PC-3 (cell line): ENCODE data around the gene PICALM. TPM values are rescaled to one million over a fixed set of nuclear protein-coding genes. Genes with fewer than 3 reads are reported as not detected.
A peak's percentile ranks its signal among the peaks of the same experiment; 100 is the strongest.

Experiments
- ATAC-seq: fragments of 200-7000 bp; cut with Tn5 transposase; 2 replicates; pipeline ENCODE4 v1.9.1; 2020; ENCODE audit warnings: mild to moderate bottlenecking, moderate library complexity
- BruUV-seq: library from RNA; stranded (reverse); fragments of 400-500 nt; replicated peaks from 2 replicates; lab custom pipeline; 2021; lab: Mats Ljungman, UMichigan
- CTCF ChIA-PET: fragments of 300-600 bp; sonication (Branson Sonifier 250); formaldehyde crosslinking; loops from one replicate; lab custom pipeline; 2022; ENCODE audit warnings: antibody characterized with exemption; lab: Charles Lee
- POLR2A ChIA-PET: fragments of 300-600 bp; sonication (Branson Sonifier 250); formaldehyde crosslinking; loops from one replicate; lab custom pipeline; 2022; ENCODE audit warnings: antibody characterized with exemption; ENCODE audit not compliant: unreplicated experiment; lab: Charles Lee
- DNase-seq: peaks from one replicate; pipeline ENCODE4 v3.0.0-alpha.2; 2015
- H2AFZ ChIP-seq: fragments of 300-600 bp; sonication (generic); 2 replicates; pipeline ENCODE4 v1.6.0; 2016; ENCODE audit warnings: antibody characterized with exemption, low read length
- H3F3A ChIP-seq: fragments of 300-600 bp; sonication (generic); one replicate; pipeline ENCODE4 v1.6.0; 2017; ENCODE audit warnings: antibody characterized with exemption, low read length, control low read depth, mild to moderate bottlenecking; ENCODE audit not compliant: unreplicated experiment
- H3K27ac ChIP-seq: fragments of 300-600 bp; sonication (generic); 2 replicates; pipeline ENCODE4 v1.5.1; 2016; ENCODE audit warnings: mild to moderate bottlenecking, low read length
- H3K27me3 ChIP-seq: fragments of 300-600 bp; sonication (generic); 2 replicates; pipeline ENCODE4 v1.6.1; 2016; ENCODE audit warnings: low read length, mixed read lengths
- H3K36me3 ChIP-seq: fragments of 300-600 bp; sonication (generic); 2 replicates; pipeline ENCODE4 v1.6.1; 2016; ENCODE audit warnings: low read depth, mixed run types, low read length, mixed read lengths
- H3K4me1 ChIP-seq: fragments of 300-600 bp; sonication (generic); 2 replicates; pipeline ENCODE4 v1.5.1; 2016; ENCODE audit warnings: low read length; ENCODE audit not compliant: insufficient read depth
- H3K4me2 ChIP-seq: fragments of 300-600 bp; sonication (generic); 2 replicates; pipeline ENCODE4 v1.6.0; 2016; ENCODE audit warnings: low read length
- H3K4me3 ChIP-seq: fragments of 300-600 bp; sonication (generic); 2 replicates; pipeline ENCODE4 v1.5.1; 2016; ENCODE audit warnings: mild to moderate bottlenecking, low read length, mixed read lengths
- H3K79me2 ChIP-seq: fragments of 300-600 bp; sonication (generic); 2 replicates; pipeline ENCODE4 v1.6.1; 2017; ENCODE audit warnings: low read length, mixed read lengths
- H3K9ac ChIP-seq: fragments of 300-600 bp; sonication (generic); 2 replicates; pipeline ENCODE4 v1.6.0; 2016; ENCODE audit warnings: mild to moderate bottlenecking, low read length
- H3K9me2 ChIP-seq: fragments of 300-600 bp; sonication (generic); replicated peaks from 2 replicates; pipeline ENCODE4 v1.6.1; 2016; ENCODE audit warnings: mixed run types, low read length, mixed read lengths
- H3K9me3 ChIP-seq: fragments of 300-600 bp; sonication (generic); 2 replicates; pipeline ENCODE4 v1.6.1; 2016; ENCODE audit warnings: low read length, mixed read lengths
- H4K20me1 ChIP-seq: fragments of 300-600 bp; sonication (generic); 2 replicates; pipeline ENCODE4 v1.6.1; 2016; ENCODE audit warnings: low read length, mixed read lengths
- EZH2 ChIP-seq: fragments of 300-600 bp; sonication (generic); IDR thresholded peaks from one replicate; pipeline ENCODE4 v1.6.1; 2017; ENCODE audit warnings: antibody characterized with exemption, mild to moderate bottlenecking, low read length; ENCODE audit not compliant: unreplicated experiment
- EZH2phosphoT487 ChIP-seq: fragments of 300-600 bp; sonication (generic); IDR thresholded peaks from 2 replicates; pipeline ENCODE4 v1.6.1; 2018; ENCODE audit warnings: mild to moderate bottlenecking, antibody characterized with exemption, low read length, borderline replicate concordance
- intact Hi-C: fragments of 100-400 bp; cut with micrococcal nuclease; formaldehyde crosslinking; loops from 2 replicates; pipeline ENCODE4 v1.9.0; 2023
- total RNA-seq: library from RNA; depleted of rRNA; stranded (reverse); fragments of >200 nt; gene quantifications from 2 replicates; pipeline ENCODE4 v1.2.3, GENCODE V29; 2014
- TF ChIP-seq, protein P1 (sequence below): fragments of 300-600 bp; sonication (generic); conservative IDR thresholded peaks from 2 replicates; pipeline ENCODE4 v1.5.1; 2017; ENCODE audit warnings: antibody characterized with exemption, low read depth, mild to moderate bottlenecking, low read length

PICALM gene
- total RNA-seq, 1 experiment from 2014 or later: 59.3 TPM

DNA sequence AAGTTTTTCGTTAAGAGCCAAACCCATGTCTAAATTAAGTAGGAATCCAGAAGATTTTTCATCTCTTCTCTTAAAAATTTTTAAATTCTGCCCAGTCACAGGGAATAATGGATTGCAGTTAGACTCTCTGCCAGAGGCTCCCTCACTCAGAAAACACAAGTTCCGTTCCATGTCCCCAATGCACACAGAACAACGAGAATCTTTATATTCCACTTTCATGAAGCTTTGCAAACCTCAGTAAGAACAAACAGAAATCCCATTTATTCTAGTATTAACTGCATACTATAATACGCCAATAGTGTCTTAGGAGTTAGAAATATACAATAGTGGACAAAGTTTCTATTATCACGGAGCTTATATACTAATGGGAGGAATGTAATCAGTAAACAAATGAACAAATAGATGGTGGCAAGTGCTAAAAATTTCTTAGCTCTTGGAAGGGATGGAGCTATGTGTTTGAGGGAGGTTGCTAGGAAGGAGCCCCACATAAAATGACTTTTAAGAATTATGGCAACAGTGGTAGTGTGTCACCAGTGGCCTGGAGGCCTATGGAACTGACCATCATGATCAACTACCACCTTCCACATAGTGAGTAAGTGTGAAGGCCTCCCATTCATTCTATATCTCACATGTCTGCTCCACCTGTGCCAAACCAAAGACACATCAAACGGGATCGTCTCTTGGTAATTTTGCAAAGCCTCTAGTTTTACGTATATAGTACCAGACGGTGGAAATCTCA lies 24.9 kb downstream of the PICALM start:
- BruUV-seq: no TSS peak
- no peak overlapping the region for H3K4me3 ChIP-seq
- no peaks in the 10 kb centered on the region for H3K9me3 ChIP-seq
- no peaks in the 10 kb centered on the region for H3K36me3 ChIP-seq
- DNase-seq: no peak
- no peaks in the 10 kb centered on the region for H3F3A ChIP-seq
- no peak overlapping the region for H3K9ac ChIP-seq
- no peak overlapping the region for H3K27ac ChIP-seq
- ATAC-seq: no peak
- TF ChIP-seq, protein P1, sequence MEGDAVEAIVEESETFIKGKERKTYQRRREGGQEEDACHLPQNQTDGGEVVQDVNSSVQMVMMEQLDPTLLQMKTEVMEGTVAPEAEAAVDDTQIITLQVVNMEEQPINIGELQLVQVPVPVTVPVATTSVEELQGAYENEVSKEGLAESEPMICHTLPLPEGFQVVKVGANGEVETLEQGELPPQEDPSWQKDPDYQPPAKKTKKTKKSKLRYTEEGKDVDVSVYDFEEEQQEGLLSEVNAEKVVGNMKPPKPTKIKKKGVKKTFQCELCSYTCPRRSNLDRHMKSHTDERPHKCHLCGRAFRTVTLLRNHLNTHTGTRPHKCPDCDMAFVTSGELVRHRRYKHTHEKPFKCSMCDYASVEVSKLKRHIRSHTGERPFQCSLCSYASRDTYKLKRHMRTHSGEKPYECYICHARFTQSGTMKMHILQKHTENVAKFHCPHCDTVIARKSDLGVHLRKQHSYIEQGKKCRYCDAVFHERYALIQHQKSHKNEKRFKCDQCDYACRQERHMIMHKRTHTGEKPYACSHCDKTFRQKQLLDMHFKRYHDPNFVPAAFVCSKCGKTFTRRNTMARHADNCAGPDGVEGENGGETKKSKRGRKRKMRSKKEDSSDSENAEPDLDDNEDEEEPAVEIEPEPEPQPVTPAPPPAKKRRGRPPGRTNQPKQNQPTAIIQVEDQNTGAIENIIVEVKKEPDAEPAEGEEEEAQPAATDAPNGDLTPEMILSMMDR: no peak
- TF ChIP-seq EZH2phosphoT487 (no peak), EZH2 (no peak)
- H2AFZ ChIP-seq: no peak overlapping the region
- peaks cover 24% of the 10 kb centered on the region for H4K20me1 ChIP-seq
- ChIA-PET POLR2A (no interaction called here), CTCF (no interaction called here)
- intact Hi-C loops: loop anchor here (2.0 to 5.0 kb wide), 2 partner anchors 173 to 245 kb away; no protein-coding TSS in a partner anchor
- H3K79me2 ChIP-seq: peaks cover 93% of the 10 kb centered on the region
- no peak overlapping the region for H3K4me2 ChIP-seq
- H3K27me3 ChIP-seq: no peaks in the 10 kb centered on the region
- H3K9me2 ChIP-seq: no peaks in the 10 kb centered on the region
- peaks cover 3% of the 10 kb centered on the region; the same call in 1 of the 2 replicates for H3K4me1 ChIP-seq

DNA sequence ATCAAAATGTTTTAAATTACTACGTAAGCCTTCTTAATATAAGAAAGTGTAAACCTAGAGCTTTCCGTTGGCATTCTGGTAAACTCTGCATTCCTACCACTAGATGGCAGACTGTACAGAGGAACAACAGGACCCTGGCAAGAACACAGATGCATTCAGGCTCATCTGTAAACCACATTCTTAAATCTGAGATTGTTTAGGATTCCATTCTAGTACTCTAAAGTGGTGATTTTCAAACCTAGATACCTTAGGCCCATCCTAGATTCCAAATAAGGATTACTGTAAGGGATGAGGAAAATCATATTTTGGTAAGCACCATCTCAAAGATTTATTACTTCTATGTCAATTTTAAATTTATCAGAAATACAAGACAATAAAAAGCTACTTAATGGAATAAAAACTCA lies 26.9 kb downstream of the PICALM start:
- H4K20me1 ChIP-seq: peaks cover 24% of the 10 kb centered on the region
- H3K9me2 ChIP-seq: no peaks in the 10 kb centered on the region
- H3K79me2 ChIP-seq: peaks cover 87% of the 10 kb centered on the region
- no peaks in the 10 kb centered on the region for H3K36me3 ChIP-seq
- H3K27ac ChIP-seq: no peak overlapping the region
- CTCF ChIA-PET: interaction anchor here (0.6 to 1.0 kb wide), 3 partner anchors 152 to 188 kb away, joined by 3 to 7 read pairs (median 3); no protein-coding TSS in a partner anchor
- H3K27me3 ChIP-seq: no peaks in the 10 kb centered on the region
- peak overlapping the region; percentile 51 for H3K4me2 ChIP-seq
- no peaks in the 10 kb centered on the region for H3F3A ChIP-seq
- peaks cover 3% of the 10 kb centered on the region; the same call in 1 of the 2 replicates for H3K4me1 ChIP-seq
- H3K9me3 ChIP-seq: no peaks in the 10 kb centered on the region
- TF ChIP-seq, protein P1: peak; percentile 82
- TF ChIP-seq EZH2 (no peak), EZH2phosphoT487 (no peak)
- no TSS peak for BruUV-seq
- intact Hi-C loops: loop anchor here (1.0 to 5.0 kb wide), 3 partner anchors 151 to 247 kb away; no protein-coding TSS in a partner anchor
- no peak overlapping the region for H2AFZ ChIP-seq
- no peak overlapping the region for H3K4me3 ChIP-seq
- POLR2A ChIA-PET: interaction anchor here (0.6 kb wide), 1 partner anchor 373 kb away, joined by 6 read pairs; no protein-coding TSS in a partner anchor
- DNase-seq (peak; percentile 92), ATAC-seq (peak; percentile 64)
- H3K9ac ChIP-seq: no peak overlapping the region
